AG04449 (cell line): ENCODE measurements around the gene CACNA1B.

ENCODE experiments used
- CTCF ChIA-PET: fragments of 350-600 bp; formaldehyde crosslinking; extraction: SDS; loops from one replicate; lab custom pipeline; 2021; ENCODE audit warnings: antibody characterized with exemption; lab: Yijun Ruan, JAX
- POLR2A ChIA-PET: fragments of 400-600, 350-600 bp; formaldehyde crosslinking; extraction: SDS; loops from one replicate; lab custom pipeline; 2020; ENCODE audit warnings: antibody characterized with exemption, inconsistent platforms; lab: Yijun Ruan, JAX
- DNase-seq: peaks from one replicate; pipeline ENCODE4 v3.0.0-alpha.2; 2010; ENCODE audit warnings: low read depth, low spot score
- H3K4me3 ChIP-seq: 2 replicates; pipeline ENCODE4 v1.5.1; 2011; ENCODE audit warnings: low read depth, mild to moderate bottlenecking, control low read depth, low read length
- CTCF ChIP-seq: IDR thresholded peaks from one replicate; pipeline ENCODE4 v1.5.1; 2011; ENCODE audit warnings: mild to moderate bottlenecking, moderate library complexity, low read length, control low read depth, inconsistent platforms; ENCODE audit not compliant: insufficient read depth; ENCODE audit errors: missing control alignments

CACNA1B gene

DNA sequence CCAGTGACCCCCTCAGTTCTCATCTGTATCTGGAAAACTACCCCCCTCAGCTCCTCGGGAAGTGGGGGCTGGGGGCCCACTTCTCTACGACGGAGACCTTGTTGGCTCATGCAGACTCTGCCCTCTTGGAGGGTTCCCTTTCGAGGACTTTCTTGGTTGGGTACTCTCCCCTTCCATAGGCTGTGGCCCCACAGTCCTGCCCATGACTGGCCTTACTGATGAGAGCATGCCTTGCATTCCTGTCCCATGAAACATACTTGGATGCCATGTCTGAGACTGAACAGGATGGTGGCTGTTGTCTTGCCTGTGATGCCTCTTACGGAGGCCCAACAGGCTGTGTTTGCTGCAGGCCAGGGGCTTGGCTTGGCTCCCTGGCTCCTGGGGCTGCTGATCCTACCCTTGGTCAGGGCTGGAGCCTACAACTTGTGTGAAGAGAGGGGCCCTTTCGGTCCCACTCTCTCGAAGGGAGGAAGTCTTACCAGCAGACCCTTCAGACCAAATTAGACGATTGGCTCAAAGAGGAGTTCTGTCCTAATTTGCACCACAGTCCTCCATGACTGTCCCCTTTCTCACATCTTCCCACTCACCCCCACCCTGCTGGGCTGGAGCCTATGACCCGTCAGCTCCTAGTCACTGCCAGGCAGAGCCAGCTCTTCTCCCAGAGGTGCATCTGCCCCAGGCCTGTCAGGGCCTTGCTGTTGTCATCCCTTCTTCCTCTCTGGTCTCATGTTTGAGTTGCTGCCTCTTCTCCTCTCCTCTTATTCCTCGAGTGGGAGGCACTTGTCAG lies 109.9 kb downstream of the CACNA1B start:
- POLR2A ChIA-PET: no interaction called here
- CTCF ChIA-PET: no interaction called here
- TF ChIP-seq CTCF: no peak
- DNase-seq: no peak
- H3K4me3 ChIP-seq: no peak overlapping the region

GRCh38 chr9:137988051-137988450 lies 110.5 kb downstream of the CACNA1B start:
- POLR2A ChIA-PET: no interaction called here
- DNase-seq: no peak
- CTCF ChIA-PET: no interaction called here

GRCh38 chr9:137988701-137989100 lies 111.1 kb downstream of the CACNA1B start:
- H3K4me3 ChIP-seq: no peak overlapping the region
- ChIA-PET CTCF (no interaction called here), POLR2A (no interaction called here)
- TF ChIP-seq CTCF: no peak
- no peak for DNase-seq

More at GRCh38 chr9:137988051-137988450, 110.5 kb downstream of the CACNA1B start:
- H3K4me3 ChIP-seq: no peak overlapping the region
- no peak for TF ChIP-seq CTCF

DNA sequence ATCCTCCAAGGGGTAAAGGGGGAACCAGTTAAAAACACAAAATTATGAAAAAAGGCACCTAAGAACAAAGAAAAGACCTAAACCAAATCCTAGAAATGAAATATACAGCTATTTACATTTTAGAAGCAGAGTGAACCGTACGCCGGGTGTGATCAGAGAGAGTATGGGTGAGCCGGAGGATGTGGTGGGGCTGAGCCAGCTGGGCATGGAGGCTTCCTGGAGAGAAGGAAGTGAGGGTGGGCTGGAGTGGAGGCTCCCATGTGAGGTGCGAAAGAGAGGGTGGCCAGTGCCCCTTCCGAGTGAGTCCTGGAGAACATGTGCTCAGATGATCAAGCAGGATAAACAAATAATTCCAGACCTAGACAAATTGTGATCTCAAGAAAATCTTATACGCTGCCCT lies 111.6 kb downstream of the CACNA1B start:
- no peak for DNase-seq
- ChIA-PET CTCF (no interaction called here), POLR2A (no interaction called here)
- no peak overlapping the region for H3K4me3 ChIP-seq
- no peak for TF ChIP-seq CTCF

GRCh38 chr9:137989999-137990715 lies 112.6 kb downstream of the CACNA1B start:
- ChIA-PET CTCF (no interaction called here), POLR2A (no interaction called here)
- TF ChIP-seq CTCF: no peak
- DNase-seq: no peak
- H3K4me3 ChIP-seq: no peak overlapping the region

DNA sequence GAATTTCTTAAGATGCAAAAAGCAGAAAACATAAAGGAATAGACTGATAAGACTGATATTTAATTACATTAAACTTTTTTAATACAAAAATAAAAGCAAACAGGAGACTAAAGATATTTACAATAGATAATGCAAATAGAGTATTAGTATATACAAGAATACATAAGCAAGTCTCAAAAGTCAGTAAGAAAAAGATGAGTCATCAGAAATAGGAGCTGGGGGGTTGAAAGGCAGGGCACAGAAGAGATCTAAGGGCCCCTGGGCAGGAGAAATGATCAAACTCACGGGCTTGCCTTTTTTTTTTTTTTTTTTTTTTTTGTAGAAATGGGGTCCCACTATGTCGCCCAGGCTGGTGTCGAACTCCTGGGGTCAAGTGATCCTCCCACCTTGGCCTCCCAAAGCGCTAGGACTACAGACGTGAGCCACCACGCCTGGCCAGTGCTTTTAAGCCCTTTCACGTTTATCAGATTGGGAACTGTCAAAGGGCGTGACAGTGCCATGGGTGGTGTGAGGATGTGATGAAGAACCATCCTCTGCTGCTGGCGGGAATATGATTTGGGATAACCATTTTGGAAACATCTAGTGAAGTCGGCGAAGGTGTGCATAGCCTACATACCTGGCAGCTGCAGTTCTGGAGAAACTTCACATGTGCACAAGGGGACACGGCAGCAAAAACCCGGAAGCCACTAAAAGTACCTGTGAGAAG lies 126.1 kb downstream of the CACNA1B start:
- CTCF ChIA-PET: no interaction called here
- no peak for TF ChIP-seq CTCF
- POLR2A ChIA-PET: no interaction called here
- H3K4me3 ChIP-seq: no peak overlapping the region
- no peak for DNase-seq
